GM10847 (cell line): ENCODE data around the gene KLHL7.

Experiments
- POLR2A ChIP-seq: IDR thresholded peaks from 2 replicates; pipeline ENCODE4 v1.6.1; 2011; ENCODE audit not compliant: insufficient read length; ENCODE audit errors: extremely low read depth

Gene KLHL7

DNA sequence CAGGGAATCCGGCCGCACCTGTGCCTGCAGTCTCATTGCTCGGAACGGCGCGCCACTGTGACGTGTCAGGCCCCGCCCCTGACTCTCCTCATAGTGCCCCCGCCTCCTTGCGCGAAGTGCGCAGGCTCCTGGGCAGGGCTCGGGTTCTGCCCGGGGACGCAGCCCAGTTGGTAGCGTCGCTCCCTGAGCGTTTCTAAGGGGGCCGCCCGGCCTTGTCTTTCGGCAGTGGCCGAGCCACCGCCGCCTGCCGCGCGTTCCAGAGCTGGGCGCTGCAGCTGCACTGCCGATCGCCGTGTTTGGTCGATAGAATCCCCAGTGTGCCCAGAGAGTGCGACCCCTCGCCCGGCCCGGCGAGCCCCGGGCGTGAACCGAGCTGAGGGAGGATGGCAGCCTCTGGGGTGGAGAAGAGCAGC, at the start of gene KLHL7:
KLHL7 (plus strand) TSS at position 142 of the 413 bp plus-strand sequence; CDS start at position 384, 242 bp downstream.
- peak; percentile 50 for TF ChIP-seq POLR2A

DNA sequence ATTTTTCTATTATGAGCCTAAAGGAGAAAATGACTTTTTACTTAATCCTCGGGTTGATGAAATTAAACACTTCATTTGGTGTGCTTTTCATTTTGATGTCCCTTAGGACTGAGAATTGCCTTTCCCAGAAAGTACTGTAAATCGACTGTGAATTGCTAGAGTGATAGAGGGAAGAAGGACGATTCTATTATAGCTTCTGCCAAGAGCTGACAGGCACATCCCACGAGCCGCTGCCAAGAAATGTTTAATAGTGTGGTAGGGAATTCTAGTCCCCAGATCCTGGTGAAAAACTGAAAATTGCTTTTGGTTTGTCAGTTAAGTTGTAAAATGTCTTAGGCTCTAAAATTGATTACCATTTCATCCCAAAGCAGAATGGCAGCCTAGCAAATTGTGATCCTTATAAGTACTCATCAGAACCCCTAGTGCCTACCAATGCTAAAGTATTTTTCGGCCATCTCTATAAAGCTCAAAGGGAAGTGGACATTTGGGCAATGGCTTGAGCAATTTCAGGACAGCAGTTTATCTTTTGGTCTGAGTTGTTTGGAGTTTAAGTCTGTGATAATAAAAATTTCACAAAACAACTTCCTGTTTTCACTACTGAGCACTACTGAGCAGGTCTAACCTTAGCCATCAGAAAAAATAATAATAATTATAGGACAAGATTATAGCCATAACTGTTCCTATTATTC, 47.0 kb upstream of the KLHL7 start:
- no peak for TF ChIP-seq POLR2A

DNA sequence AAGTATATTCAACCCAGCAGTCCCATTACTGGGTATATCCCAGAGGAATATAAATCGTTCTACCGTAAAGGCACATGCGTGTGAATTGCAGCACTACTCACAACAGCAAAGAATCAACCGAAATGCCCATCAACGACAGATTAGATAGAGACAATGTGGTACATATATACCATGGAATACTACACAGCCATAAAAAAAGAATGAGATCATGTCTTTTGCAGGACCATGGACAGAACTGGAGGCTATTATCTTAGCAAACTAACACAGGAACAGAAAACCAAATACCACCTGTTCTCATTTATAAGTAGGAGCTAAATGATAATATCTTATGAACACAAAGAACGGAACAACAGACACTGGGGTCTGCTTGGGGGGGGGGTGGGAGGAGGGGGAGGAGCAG, 44.3 kb upstream of the KLHL7 start:
- TF ChIP-seq POLR2A, result no peak

GRCh38 chr7:23062452-23062851, 43.1 kb upstream of the KLHL7 start:
- no peak for TF ChIP-seq POLR2A

DNA sequence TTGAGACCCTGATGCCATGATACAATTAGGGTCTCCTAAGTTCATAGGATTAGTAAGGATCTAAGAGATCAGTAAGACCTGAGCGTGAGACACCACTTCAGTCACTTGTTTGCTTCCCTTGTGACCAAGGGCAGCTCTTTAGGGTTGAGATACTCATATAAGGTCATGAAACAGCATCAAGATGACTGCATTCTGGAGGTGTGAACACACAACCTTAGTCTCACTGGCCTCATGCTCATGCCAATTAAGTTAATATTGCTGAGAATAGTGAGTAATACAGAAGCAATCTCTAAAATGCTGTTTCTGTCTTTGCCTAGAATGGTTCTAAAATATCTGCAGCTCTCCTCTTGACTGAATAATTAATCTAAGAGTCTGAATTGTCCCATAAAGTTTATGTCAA, 39.6 kb upstream of the KLHL7 start:
- no peak for TF ChIP-seq POLR2A

- no peak for TF ChIP-seq POLR2A
These were observed 38.3 kb upstream of the KLHL7 start for GRCh38 chr7:23067271-23067670.

GRCh38 chr7:23072048-23072447, 33.5 kb upstream of the KLHL7 start:
- no peak for TF ChIP-seq POLR2A

GRCh38 chr7:23072922-23073321, 32.7 kb upstream of the KLHL7 start:
- TF ChIP-seq POLR2A, result no peak

DNA sequence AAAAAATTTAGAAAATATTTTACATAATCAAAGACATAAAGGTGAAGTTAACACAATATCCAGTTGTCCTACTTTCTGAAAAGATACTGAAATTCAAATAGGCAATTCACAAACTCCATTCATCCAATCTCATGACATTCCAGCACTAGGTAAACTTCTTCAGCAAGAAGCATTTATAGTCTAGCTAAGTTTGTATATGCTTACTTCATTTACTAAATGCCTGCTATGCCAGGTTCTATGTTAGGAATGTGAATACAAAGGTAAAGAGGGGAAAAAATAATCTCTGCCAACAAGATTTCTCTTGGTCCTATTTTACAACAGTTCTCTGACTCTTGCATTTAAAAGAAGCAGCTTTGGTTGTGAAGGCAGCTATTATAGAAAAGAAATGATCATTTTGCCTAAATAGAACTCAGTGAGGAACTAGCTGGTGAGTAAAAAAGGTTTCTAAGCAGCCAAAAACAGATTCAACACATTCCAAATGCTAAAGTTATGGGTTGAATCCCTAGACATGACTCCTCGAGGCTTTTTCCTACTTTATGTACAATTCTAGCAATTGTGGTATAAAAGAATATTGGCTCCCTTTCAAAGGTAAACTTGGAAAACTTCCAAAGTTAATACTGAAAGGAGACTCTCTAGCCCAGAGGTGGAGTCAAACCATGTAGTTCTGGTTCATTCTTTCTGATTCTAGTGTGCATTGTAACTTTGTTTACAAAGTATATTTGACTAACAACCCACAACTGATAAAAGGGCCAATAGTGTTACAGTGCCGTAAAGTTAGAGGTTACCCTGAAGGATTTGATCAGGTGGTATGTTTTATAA, 30.9 kb upstream of the KLHL7 start:
- TF ChIP-seq POLR2A, result no peak

- TF ChIP-seq POLR2A, result no peak
These were observed 30.0 kb upstream of the KLHL7 start for GRCh38 chr7:23075571-23075970.

- TF ChIP-seq POLR2A, result no peak
These were observed 28.8 kb upstream of the KLHL7 start for GRCh38 chr7:23076772-23077171.

DNA sequence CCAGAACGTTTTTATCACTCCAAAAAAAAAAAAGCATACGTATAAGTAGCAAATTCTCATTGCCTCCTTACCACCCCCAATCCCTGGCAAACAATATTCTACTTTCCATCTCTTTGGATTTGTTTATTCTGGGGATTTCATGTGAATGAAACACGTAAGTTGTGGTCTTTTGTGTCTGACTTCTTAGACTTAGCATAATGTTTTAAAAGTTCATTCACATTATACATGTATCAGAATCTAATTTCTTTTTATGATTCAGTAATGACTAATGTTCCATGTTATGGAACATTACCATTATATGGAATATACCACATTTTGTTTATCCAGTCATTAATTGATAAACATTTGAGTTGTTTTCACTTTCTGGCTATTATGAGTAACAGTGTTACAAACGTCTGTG, 12.5 kb upstream of the KLHL7 start:
- no peak for TF ChIP-seq POLR2A

DNA sequence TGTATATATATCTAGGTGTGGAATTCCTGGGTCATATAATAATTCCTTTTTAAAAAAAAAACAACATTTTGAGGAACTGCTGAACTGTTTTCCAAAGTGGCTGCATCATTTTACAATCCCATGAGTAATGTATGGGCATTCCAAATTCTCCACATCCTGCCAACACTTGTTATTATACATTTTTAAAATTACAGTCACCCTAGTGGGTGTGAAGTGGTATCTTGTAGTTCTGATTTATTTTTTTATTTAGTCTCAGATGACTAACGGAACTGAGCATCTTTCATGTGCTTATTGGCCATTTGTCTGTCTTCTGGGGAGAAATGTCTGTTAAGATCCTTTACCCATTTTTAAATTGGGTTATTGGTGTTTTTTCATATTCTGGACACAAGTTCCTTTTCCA, 12.0 kb upstream of the KLHL7 start:
- no peak for TF ChIP-seq POLR2A

GRCh38 chr7:23096518-23097290, 8.9 kb upstream of the KLHL7 start:
- no peak for TF ChIP-seq POLR2A

GRCh38 chr7:23098029-23098428, 7.6 kb upstream of the KLHL7 start:
- TF ChIP-seq POLR2A, result no peak

- TF ChIP-seq POLR2A, result no peak
These were observed 7.1 kb upstream of the KLHL7 start for GRCh38 chr7:23098460-23098859.

DNA sequence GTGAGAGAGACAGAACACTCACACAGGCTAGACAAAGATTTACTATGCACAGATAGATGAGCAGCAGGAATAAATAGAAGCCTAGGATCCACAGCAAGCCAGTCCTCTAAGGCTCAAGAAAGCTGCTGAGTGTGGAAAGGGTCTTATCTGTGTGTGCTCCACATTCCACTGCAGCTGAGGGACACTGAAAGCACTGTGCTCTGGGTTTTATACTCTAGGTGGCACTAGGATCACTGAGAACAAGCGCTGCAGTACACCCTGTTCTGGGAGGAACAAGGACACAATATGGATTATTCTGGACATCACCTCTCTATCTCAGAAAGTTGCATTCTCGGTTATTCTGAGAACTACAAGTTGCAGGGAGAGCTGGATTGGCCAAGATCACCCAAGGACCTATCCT, 4.9 kb upstream of the KLHL7 start:
- no peak for TF ChIP-seq POLR2A
